Measurements from ENCODE around the gene HHLA2.

DNA sequence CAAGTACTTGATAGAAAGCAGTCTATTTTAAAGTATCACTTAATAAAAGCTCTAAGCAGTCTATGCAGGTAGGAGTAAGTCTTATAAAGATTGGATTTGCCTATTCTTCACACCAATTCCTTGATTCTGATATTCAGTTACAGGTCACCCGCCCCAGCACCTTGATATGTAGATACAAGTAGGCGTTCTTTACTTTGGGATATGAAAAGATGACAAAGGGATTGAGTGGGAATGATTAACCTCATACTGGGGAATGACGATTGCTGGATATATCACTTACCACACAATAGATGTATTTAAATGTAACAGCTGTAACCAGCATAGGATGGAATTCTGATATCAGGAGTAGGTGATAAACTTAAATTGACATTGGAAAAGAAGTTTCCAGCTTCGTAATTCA is 47.1 kb downstream of the HHLA2 start:
- TF ChIP-seq, protein P1, sequence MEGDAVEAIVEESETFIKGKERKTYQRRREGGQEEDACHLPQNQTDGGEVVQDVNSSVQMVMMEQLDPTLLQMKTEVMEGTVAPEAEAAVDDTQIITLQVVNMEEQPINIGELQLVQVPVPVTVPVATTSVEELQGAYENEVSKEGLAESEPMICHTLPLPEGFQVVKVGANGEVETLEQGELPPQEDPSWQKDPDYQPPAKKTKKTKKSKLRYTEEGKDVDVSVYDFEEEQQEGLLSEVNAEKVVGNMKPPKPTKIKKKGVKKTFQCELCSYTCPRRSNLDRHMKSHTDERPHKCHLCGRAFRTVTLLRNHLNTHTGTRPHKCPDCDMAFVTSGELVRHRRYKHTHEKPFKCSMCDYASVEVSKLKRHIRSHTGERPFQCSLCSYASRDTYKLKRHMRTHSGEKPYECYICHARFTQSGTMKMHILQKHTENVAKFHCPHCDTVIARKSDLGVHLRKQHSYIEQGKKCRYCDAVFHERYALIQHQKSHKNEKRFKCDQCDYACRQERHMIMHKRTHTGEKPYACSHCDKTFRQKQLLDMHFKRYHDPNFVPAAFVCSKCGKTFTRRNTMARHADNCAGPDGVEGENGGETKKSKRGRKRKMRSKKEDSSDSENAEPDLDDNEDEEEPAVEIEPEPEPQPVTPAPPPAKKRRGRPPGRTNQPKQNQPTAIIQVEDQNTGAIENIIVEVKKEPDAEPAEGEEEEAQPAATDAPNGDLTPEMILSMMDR (IDR thresholded peaks at IDR 0.05) = no peak
- TF ChIP-seq EP300 (IDR thresholded peaks at IDR 0.05) (no peak), POLR2A (IDR thresholded peaks at IDR 0.05) (no peak), POLR2AphosphoS5 (IDR thresholded peaks at IDR 0.05) (no peak)

All from gastroesophageal sphincter (tissue), 3 donors.